Measurements from ENCODE around the gene ACOX1. TPM values are rescaled to one million over a fixed set of nuclear protein-coding genes. Genes with fewer than 3 reads are reported as not detected.

Gene ACOX1
- 13.1 TPM for polyA plus RNA-seq (2012; ENCODE audit: missing spikeins)

DNA sequence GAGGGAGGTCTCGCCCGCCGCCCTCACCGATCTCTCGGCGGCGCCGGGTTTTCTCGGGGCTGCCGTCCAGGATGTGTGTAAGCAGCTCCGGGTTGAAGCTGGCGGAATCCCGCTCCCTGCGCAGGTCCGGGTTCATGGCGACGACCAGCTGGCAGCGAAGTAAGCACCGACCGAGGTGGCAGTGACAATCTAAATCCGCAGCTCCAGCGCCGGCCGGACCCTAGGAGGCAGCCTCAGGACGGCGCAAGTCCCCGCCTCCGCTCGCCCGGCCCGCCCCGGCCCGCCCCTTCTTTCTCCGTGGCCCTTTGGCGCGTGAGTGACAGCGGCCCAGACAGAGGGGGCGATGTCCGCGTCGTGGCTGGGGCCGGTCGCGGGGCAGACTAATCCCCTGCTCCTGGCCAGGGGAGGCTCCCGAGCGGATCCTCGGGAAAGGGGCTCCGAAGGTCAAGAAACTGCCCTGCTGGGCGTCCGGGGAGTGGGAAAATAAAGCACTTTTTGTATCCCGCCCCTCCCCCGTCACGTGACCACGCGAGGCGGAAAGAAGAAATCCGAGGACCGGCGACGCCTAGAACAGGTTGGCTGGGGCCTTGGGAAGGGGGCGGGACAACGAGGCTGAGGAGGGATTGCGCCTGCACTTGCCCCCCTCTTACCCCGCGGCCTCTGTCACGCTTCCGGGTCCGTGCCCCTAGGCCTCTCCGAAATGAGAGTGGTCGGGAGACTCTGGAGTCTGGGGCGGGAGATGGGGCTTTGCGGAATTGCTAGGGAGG, at the start of gene ACOX1, which contains the start of gene TEN1:
Gene ACOX1, minus strand, starts transcription at position 229 of the 767 bp plus-strand sequence. Its CDS starts 93 bp downstream, at position 136.
Gene TEN1, plus strand, starts transcription at position 303 of the 767 bp plus-strand sequence. CDS start 6,953 bp downstream, outside the sequence.
- peak; percentile 94 for FAIRE-seq
- TF ChIP-seq POLR2A (IDR thresholded peaks at IDR 0.05; ENCODE audit: low read depth, low read length) = peak; percentile 89
- TF ChIP-seq TAF1 (IDR thresholded peaks at IDR 0.05; ENCODE audit: borderline replicate concordance, low read depth, low read length) = peak; percentile 97
- TF ChIP-seq POLR2AphosphoS5 (IDR thresholded peaks at IDR 0.05; ENCODE audit: low read depth, low read length) = peak; percentile 95
- DNase-seq (ENCODE audit: insufficient read length) = peak; percentile 85

DNA sequence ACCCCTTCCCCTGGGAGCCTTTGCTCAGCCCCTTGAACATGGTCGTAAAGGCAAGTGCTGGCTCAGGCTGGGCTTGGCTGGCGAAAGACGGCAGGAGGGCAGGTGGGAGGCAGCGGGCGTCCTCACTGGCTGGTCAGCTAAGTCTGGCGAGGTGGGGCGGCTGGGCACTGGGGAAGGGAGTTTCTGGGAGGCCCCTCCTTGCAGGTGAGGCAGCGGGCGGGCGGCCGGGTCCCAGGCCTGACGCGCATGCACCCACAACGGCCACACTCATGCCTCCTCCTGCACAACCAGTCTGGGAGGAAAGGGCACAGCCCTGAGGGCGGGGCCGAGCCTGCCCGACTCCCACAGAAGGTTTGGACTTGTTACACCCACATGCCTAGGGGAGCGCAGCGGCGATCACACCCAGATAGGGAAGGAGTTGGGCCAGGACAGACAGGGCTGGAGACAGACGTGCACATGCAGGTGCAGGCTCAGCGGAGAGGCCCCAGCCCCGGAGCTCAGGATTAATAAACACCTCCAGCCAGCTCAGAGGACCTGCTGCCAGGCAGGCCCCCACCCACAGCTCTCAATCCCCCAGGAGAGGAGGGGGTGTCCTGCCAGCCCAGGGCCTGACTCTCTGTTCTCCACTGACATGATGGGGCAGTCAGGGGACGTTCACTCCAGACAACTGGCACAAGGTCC, 48.3 kb upstream of the ACOX1 start, which contains the start of gene EVPL:
Gene EVPL, minus strand, starts transcription at position 148 of the 681 bp plus-strand sequence. Its CDS starts 108 bp downstream, at position 40.
- no peak for TF ChIP-seq TAF1 (IDR thresholded peaks at IDR 0.05; ENCODE audit: borderline replicate concordance, low read depth, low read length)
- FAIRE-seq = no peak
- DNase-seq (ENCODE audit: insufficient read length) = no peak

DNA sequence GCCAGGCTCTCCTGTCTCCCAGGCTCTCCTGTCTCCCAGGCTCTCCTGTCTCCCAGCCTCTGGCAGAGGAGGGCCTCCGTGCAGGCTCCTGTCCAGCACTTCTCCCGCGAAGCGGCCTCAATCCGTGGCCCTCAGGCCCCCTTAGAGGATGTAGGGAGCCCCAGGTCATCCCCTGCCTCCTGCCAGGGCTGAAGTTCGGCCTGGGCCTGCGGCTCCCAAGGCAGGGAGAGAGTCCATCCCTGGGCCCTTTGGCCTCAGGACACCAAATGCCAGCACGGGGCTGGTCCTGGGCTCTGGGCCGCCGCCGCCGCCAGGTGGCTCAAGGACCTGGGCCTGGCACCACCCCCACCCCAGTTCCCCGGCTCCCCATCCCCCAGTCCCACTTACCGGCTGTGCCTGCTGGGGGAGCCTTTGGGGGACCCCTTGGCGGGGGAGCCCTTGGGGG, 47.8 kb upstream of the ACOX1 start:
- DNase-seq (ENCODE audit: insufficient read length) (no peak), FAIRE-seq (no peak)
- no peak for TF ChIP-seq POLR2A (IDR thresholded peaks at IDR 0.05; ENCODE audit: low read depth, low read length)
- no peak for TF ChIP-seq TAF1 (IDR thresholded peaks at IDR 0.05; ENCODE audit: borderline replicate concordance, low read depth, low read length)
- no peak for TF ChIP-seq POLR2AphosphoS5 (IDR thresholded peaks at IDR 0.05; ENCODE audit: low read depth, low read length)

DNA sequence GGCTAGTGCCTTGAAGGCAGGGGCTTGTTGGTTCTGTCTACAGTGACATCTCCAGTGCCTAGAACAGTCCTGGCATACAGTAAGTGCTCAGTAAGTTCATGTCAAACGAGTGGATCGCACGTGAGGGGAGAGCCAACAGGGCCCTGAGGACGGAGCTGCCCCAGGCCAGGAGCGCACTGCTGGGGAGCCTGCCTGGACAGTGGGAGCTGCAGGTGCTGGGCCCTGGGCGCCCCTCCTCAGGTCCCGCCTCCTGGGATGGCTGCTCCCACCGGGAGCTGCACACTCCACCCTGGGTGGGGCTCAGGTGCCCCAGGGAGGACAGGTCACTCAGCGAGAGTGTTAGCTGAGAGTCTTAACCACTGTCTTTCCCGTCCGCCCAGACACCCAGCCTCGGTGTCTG, 46.3 kb upstream of the ACOX1 start:
- TF ChIP-seq POLR2AphosphoS5 (IDR thresholded peaks at IDR 0.05; ENCODE audit: low read depth, low read length) (no peak), POLR2A (IDR thresholded peaks at IDR 0.05; ENCODE audit: low read depth, low read length) (no peak), TAF1 (IDR thresholded peaks at IDR 0.05; ENCODE audit: borderline replicate concordance, low read depth, low read length) (no peak)
- DNase-seq (ENCODE audit: insufficient read length) = no peak
- FAIRE-seq = no peak

DNA sequence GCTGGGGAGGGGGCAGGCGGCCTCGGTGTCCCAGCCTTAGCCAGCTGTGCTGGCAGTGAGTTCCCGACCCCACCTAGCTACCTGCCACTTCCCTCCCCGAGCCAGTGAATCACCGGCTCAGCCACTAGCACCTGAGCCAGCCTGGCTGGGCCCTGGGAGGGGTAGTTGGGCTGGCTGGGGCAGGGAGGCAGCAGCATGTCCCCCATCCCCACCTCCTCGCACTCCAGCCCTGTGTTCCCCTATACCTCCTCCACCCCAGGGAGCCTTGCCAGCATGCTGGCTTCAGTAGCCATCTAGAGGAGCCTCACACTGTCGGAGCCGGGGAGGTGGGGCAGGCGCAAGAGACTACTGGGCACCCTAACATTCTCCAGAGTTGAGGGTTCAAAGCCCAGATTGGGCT, 45.4 kb upstream of the ACOX1 start:
- TF ChIP-seq POLR2A (IDR thresholded peaks at IDR 0.05; ENCODE audit: low read depth, low read length) = no peak
- TF ChIP-seq POLR2AphosphoS5 (IDR thresholded peaks at IDR 0.05; ENCODE audit: low read depth, low read length) = no peak
- TF ChIP-seq TAF1 (IDR thresholded peaks at IDR 0.05; ENCODE audit: borderline replicate concordance, low read depth, low read length) = no peak
- FAIRE-seq = no peak
- no peak for DNase-seq (ENCODE audit: insufficient read length)

DNA sequence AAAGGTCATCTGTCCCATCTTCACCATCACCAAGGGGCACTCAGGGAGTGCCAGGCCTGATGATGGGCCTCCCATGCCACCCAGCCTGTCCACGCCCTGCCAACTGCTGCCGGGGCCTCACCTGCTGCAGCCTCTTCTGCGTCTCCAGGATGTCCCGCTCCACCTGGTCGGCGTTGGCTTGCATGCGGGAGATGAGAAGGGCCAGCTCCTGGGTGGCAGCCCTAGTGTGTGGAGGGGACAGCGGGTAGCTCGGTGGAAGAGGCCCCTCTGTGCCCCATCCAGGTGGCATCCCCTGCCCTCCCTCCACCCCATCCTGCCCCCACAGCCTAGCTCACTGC, 44.9 kb upstream of the ACOX1 start:
- DNase-seq (ENCODE audit: insufficient read length) (no peak), FAIRE-seq (no peak)
- no peak for TF ChIP-seq POLR2A (IDR thresholded peaks at IDR 0.05; ENCODE audit: low read depth, low read length)
- no peak for TF ChIP-seq TAF1 (IDR thresholded peaks at IDR 0.05; ENCODE audit: borderline replicate concordance, low read depth, low read length)
- no peak for TF ChIP-seq POLR2AphosphoS5 (IDR thresholded peaks at IDR 0.05; ENCODE audit: low read depth, low read length)

DNA sequence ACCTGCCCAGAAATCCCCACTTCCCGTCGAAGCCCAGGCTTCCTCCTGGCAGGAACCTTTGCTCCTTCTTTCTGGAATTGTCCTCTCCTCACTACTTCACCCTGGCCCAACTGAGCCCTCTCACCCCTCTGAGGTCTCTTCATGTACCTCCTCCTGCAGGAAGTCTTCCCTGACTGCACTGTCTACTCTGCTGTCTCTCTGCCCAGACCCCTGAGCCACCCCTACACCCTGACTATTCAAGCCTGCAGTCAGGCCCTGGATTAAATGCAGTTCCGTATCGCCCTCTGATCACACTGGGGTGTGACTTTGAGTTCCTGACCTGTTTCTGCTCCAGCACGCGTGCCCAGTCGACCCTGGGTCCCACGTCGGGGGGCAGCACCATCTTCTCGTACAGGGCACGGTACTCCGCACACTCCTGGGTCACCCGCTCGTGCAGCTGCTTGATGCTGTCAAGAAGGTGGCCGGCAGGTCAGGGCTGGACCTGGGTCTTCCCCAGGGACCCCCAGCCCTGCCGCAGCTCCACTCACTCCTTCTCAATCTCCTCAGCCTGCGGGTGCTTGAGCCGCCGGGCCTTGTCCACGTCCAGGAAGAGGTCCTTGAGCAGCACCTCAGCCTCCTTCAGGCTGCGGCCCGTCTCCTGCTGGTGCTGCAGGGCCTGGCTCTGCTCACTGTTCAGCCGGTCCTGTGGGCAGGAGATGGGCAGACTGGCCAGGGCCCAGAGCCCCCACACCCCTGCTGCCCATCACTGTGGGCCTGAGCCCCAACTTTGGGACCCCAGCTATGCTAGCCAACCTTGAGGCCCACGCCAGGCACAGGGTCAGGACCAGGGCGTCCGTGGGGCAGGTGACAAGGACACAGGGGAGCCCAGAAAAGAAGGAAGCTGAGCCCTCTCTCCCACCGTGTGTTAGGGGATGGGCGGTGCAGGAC, 44.3 kb upstream of the ACOX1 start:
- TF ChIP-seq POLR2A (IDR thresholded peaks at IDR 0.05; ENCODE audit: low read depth, low read length) = no peak
- TF ChIP-seq TAF1 (IDR thresholded peaks at IDR 0.05; ENCODE audit: borderline replicate concordance, low read depth, low read length) = no peak
- TF ChIP-seq POLR2AphosphoS5 (IDR thresholded peaks at IDR 0.05; ENCODE audit: low read depth, low read length) = no peak
- DNase-seq (ENCODE audit: insufficient read length) (no peak), FAIRE-seq (no peak)

DNA sequence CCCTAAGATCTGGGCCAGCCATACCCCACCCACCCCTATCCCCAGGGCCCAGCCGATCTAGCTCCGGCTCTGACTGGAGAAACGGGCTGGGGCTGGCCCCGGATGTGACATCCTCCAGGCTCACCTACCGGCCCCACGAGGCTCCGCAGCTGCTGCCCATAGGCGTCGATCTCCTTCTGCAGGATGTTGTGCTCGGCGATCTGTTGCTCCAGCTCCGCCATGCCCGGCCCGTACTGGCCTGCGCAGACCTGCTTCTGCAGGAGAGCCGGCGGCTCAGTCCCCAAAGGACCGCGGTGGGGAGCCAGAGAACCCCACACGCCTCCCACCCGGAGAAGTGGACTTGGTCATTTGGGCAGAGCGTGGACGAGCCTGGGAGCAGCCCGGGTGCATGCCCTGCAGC, 43.3 kb upstream of the ACOX1 start:
- TF ChIP-seq POLR2AphosphoS5 (IDR thresholded peaks at IDR 0.05; ENCODE audit: low read depth, low read length) = no peak
- no peak for TF ChIP-seq TAF1 (IDR thresholded peaks at IDR 0.05; ENCODE audit: borderline replicate concordance, low read depth, low read length)
- TF ChIP-seq POLR2A (IDR thresholded peaks at IDR 0.05; ENCODE audit: low read depth, low read length) = no peak
- no peak for DNase-seq (ENCODE audit: insufficient read length)
- no peak for FAIRE-seq

DNA sequence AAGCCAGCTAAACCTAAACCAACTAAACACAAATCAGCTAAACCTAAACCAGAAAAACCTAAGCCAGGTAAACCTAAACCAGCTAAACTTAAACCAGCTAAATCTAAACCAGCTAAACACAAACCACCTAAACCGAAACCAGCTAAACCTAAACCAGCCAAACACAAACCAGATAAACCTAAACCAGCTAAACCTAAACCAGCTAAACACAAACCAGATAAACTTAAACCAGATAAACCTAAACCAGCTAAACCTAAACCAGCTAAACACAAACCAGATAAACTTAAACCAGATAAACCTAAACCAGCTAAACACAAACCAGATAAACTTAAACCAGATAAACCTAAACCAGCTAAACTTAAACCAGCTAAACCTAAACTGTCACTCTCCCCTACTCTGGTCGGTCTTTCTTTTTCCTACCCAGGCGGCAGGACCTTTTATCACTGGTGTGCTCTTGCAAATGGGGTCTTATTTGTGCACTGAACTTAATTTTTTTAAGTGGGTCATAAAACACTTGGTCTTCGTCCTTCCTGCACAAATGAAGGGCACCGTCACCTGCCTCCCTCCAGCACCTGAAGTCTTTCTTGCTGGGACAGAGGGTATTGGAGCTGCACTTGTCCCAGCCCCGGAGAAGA, 41.0 kb upstream of the ACOX1 start:
- FAIRE-seq (peak; percentile 40), DNase-seq (ENCODE audit: insufficient read length) (no peak)
- TF ChIP-seq POLR2AphosphoS5 (IDR thresholded peaks at IDR 0.05; ENCODE audit: low read depth, low read length) (no peak), POLR2A (IDR thresholded peaks at IDR 0.05; ENCODE audit: low read depth, low read length) (no peak), TAF1 (IDR thresholded peaks at IDR 0.05; ENCODE audit: borderline replicate concordance, low read depth, low read length) (no peak)

DNA sequence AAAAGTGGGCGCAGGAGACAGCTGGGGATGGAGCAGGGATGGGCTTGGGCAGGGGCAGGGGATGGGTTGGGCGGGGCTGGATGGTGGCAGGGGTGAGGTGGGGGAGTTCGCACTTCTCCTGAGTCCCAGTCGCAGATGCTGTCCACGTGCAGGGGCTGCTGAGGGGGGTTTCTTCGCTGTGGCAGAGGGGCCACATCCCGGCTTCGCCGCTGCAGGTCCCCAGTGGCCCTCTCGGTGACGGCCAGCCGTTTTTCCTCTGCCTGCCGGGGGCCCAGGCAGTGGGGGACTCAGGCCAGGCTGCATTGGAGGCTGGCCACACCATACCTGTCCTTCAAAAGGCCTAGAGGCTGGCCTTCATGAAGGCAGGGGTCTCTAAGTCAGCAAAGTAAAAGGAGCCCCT, 39.8 kb upstream of the ACOX1 start:
- FAIRE-seq = no peak

More for the DNA sequence above, 39.8 kb upstream of the ACOX1 start:
- no peak for DNase-seq (ENCODE audit: insufficient read length)
- TF ChIP-seq TAF1 (IDR thresholded peaks at IDR 0.05; ENCODE audit: borderline replicate concordance, low read depth, low read length) (no peak), POLR2A (IDR thresholded peaks at IDR 0.05; ENCODE audit: low read depth, low read length) (no peak), POLR2AphosphoS5 (IDR thresholded peaks at IDR 0.05; ENCODE audit: low read depth, low read length) (no peak)
